ENCODE measurements around the gene STN1.

The STN1 gene

DNA sequence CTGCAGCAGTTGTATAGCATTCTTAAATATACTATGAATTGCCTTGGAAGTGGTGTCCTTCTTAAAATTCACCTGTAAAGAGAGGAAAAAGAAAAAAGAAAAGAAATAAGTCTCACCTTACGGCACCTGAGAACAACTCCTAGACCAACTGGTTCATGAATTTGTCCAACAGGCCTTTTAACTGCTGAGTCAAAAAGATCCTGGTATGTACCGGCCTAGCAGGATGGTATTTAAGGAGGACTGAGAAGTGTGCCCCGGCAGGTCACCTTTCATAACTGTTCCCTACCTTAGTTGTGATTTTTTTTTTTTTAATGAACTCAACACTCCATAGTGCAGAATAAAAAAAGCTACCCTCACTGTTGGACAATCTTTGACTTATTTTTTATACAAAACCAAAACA, 25.8 kb downstream of the STN1 start:
- DNase-seq, result no peak

DNA sequence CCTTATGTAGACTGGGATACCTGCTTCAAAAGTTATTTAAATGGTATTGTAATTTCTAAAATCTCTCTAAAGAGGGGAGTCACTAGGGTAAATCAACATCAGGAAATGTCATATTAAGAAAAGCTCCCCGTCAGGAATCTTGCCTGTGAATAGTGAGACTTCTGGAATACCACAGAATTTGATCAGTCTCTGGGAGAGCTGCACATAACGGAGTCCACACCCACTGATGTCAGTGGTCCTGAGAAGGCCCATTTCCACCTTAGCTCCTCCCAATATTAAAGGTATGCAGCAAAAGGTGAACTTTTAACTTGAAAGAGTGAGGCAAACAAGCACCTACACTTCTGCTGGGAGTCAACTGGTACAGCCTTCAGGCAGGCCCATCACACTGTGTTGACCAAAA, 27.3 kb downstream of the STN1 start:
- DNase-seq, result no peak

DNA sequence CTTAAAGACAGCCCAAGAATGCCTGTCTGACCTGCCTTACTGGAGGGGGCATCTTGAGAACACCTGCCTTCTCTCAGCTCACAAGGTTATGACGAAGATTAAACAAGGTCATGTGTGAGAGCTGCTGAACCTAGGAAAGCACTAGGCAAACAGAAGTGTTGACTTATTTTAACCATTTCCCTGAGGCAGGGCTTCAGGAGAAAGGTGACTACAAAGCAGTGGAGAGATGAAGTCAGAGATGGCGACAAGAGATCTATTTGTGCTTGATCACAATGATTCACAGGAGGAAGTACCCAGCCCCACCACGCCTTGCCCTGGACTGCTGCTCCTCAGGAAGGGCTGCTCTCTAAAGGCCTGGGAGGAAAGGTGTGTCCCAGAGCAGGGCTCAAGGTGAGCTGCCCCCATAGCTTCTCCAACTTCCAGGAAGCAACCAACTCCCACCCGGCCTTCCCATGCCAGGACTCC, 27.8 kb downstream of the STN1 start:
- DNase-seq, result no peak

DNA sequence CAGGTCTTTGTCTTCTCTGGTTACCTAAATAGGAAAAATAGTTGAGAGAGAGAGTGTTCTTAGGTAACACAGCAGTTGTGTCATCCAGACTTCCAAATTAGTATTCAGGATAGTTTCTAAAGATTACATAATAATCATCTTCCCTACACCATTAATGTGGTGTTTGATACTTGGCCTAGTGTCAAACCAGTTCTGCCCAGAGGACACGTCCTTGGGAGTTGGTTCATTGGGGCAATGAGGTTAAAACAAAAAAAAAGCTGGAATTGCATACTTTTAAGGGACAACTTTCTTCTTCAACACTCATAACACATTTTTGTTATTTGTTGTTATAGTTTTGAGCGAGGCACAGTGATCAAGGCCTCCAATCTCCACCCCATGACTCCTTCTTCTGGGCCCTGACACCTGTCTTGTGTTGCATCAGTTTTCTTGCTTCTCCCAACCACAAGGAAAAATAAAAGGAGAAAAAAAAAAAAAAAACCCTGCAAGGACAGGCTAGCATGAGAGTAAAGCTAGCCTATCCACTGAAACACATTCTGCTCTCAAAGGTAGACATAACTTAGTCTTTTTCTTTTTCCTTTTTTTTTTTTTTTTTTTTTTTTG, 28.8 kb downstream of the STN1 start:
- DNase-seq, result no peak

DNA sequence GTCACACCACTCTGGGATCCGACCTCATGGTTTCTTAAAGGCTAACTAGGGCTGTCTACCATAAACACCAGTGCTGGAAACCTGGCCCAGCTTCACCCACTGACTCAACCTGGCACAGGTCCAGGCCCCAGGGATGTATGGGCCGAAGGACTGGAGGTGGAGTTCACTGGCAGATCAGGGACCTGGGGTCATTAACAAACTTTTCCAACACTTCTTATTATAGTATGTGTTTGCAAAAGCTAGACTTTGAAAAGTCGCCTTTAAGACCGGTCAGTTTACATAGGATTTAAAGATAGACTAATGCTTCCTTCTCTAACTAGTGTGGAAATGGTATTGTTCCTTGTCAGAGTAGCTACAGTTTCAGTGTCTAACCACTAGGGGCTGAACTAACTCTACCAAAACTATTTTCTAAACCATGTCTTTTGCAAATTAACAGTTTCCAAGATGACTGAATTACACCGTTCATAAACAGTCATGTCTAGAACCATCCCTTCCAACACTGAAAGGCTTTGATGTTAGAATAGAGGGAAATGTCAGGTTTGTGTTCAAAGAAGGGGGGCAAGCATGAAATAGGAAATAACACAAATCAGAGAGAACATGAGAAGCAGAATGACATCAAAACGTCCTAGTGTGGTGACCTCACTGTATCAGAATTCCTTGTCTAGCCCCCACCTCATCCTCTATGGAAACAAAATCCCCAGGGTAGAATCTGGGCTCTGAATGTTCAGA, 29.7 kb downstream of the STN1 start:
- DNase-seq, result peak; percentile 62

DNA sequence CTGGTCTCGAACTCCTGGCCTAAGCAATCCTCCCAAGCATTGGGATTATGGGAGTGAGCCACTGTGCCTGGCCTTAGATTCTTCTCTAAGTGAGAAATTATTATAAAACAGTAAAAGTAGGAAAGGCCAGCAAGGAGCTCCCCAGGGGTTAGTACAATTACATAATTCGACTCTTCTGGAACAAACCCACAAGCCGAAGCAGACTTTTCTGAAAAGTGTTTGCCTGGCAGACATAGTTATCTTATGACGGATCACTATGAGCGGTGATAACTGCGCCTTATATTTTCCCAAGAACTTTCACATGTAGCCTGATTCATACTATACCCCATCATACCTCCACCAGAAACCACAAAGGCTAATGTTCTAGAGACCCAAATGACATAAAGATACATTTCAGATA, 32.4 kb downstream of the STN1 start:
- no peak for DNase-seq

DNA sequence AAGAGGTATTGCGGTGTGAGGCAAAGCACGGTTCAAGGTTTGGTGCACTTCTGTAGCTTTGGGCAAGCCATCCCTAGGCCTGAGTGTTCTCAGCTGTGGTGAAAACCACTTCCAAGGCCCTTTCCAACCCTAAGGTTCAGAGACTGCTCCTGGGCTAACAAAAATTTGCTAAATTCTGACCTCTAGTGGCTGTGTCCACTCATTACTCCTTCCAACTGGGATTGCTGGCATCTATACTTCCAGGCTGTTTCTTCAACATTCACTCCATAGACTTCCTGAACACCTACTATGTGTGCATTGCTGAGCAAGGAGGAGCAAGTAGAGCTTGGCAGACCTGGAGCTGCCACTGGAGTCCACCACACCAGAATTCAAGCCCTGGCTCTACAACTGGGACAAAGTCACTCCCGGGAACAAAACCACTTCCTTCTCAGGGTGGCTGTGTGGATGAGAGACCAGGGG, 33.3 kb downstream of the STN1 start:
- DNase-seq, result peak; percentile 33

DNA sequence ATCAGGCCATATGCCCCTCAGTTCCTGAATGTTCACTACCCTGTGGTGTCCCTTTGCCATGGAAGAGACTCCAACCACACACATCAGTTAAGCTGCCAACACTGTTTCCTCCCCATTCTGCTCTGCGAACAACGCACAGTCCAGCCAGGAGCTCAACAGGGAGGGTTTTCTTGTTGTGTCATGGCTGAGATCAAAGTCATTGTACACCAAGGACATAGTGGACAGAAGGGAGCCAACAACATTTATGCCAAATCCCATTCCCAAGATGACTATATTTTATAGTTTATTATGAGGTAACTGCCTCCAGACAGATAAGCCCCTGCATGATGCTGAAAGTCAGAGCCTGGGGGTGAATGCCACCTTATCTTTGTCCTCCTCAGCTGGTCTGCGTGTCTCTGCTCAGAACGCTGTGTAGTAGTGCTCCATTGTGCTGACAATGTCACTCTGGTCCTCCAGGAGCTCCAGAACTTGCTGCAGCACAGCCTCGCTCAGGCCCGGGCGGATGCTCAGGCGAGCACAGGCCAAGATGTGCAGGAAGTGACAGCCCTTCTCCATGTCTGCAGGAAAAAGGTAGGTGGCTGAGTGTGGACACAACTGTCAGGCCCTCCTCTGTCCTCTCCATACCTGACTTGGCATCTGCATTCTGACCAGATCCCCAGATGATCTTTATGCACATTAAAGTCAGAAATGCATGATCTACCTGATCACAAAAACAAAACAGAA, 35.5 kb downstream of the STN1 start:
- no peak for DNase-seq

DNA sequence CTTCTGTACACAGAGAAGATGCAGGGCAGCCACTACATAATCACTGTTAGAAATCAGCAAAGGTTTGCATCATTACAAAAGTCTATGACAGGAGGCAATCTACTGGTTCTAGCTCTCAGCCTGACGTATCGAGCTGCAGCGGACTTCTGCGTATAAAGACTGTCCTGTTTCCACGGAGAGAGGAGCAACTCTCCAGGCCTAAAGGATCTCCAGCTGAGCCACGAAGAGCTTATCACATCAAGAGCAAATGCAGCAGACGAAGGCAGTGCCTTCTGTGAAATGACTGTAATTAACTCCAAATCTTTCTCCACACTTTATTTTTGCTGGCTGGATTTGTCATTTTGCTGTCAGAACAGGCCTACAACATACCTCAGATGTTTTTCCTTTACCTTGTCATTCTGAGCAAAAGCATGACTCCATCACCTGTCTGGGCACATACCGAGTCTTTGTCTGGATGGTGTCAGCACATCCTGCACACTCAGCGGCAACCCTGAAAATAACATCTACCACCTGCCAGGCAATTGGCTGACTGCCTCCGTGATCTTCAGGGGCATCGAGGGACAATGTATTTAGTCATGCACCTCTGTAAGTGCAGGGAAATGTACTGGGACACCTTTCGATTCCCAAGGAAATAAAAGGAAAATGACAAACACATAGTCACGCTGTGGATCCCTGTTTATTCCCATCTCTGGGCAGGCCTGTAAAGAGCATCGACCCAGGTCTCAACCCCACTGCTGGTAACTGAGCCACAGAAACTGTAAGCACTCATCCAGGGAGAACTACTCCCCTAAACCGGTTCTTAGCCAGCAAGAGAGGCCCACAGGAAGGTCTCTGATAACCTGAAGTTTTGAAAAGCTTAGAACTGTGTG, 36.3 kb downstream of the STN1 start:
- DNase-seq, result no peak

DNA sequence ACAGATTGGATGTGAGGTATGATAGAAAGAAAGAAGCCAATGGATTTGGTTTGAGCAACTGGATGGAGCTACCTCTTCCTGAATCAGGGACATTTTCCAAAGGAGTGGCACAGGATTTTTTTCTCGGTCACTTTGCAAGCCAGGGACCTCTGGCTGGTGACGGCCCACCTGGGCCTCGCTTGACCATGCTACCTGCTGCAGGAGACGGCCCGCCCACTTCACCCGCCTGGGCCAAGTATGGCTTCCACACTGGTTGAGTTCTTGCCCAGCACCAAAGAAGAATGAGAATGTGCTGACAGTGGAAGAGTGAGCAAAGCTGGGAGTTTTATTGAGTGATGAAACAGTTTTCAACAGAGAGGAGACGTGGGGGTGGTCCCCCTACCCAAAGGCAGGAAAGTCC, 38.2 kb downstream of the STN1 start:
- DNase-seq, result no peak

DNA sequence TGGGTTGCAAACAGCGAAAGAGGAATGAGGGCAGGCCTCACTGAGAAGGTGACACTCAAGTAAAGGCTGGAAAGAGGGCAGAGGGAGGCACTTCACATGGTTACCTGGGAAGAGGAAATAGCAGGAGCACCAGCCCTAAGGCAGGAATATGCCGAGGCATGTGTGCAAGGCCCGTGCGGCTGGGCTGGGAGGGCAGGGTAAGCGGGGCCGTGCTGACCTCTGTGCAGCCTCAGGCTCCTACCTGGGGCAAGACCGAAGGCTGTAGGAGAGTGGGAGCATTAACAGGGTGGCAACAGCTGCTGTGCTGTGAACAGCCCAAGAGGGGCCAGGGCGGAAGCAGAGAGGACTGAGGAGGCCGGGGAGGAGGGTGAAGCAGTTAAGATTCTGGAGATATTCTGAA, 38.6 kb downstream of the STN1 start:
- DNase-seq, result no peak

DNA sequence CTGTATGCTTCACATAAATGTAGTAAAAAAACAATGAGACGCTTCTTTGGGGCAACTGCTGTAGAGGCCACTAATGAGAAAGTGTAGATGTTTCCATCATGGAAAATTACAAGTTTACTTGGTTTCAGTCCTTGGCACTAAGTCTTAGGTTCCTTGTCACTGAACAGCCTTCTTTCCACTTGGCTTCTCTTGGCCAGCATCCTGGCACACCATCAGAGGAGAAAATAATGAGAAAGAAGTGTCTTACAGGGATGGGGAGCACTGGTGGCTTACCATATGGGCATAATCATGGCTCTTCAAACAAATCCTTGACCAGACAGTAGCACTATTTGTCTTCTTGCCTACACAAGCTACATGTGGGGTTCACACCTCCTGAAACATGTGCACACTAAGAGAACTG, 40.1 kb downstream of the STN1 start:
- DNase-seq, result no peak

DNA sequence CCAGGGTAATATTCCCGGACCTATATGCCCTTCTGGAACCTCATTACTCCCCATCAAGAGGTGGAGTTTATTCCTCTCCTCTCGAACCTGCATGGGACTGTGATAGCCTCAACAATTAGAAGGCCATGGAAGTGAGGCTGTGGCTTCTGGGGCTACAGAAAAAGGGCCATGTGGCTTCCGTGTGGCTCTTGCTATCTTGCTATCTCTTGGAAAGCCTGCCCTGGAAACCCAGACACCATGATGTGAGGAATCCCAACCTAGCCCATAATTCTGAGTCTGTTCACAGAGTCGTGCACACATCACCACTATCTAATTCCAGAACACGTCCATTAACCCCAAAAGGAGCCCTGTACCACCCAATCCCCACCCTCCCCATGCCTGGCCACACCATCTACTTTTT, 41.8 kb downstream of the STN1 start:
- no peak for DNase-seq

DNA sequence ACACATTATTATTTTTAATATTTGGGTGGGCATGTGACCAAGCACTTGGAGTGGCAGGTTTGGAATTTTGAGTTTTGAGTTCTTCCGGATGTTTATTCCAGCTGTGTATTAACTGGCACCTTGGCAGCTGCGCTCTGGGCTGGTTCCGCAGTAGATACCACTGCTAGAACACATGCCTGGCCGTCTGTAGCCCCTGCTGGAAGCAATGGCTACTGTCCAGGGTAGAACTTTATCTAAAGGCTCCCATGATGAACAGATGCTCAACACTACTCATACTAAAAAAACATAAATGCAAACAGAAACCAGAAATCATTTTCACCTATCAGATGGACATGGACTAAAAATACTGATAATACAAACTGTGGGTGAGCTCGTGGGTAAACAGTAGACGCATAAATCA, 43.3 kb downstream of the STN1 start:
- no peak for DNase-seq

DNA sequence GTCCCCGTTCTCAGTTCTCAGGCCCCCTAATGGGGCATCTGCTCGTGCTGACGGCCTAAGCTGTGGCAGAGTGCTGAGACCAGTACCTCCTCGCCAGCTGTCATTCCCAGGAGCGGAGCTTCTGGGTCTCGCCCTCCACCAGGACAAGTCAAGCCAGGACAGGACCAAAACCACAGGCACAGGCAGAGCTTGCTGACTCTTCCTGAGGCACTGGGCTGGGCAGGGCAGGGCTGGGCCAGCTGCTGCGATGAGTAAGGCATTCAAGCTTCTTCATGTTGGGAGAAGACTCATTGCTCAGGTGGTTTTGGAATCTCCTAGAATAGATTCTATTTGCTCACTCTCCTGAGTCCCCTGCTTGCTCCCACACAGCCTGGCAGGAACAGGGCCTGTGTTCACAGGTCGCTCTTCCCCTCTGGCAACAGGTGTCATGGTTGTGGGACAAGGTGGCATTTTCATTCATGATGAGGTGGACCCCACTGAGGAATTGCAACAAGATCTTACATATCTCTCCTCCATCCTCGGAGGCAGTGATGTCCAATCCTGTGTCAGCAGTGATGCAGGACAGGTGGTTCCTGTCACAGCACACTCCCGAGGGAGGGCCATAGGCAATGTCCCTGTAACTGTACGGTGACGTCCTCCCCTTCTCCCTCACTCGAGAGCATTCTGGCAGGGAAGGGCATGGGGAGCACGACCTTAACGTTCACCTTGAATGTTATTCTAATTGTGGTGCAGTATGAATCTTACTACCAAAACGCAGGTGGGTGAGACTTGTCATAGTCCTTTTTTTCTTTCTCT, 45.6 kb downstream of the STN1 start:
- no peak for DNase-seq

DNA sequence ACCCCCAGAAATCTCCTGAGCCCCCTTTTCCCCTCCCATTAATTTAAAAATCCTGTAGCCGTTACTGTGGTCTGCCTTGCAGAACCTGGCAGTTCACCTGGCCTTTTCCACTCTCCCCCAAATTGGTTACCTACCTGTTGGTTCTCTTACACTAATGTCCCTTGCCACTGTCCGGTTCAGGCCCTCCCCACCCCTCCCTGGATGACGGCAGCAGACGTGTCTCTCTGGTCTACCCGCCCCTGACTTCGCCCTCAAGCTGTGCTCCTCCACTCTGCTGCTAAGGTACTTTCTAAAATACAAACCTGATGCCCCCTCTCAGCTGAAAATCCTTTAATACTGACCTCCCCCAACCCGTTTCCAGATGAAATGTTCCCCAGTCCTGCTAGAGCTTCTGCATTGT, 47.0 kb downstream of the STN1 start:
- no peak for DNase-seq

DNA sequence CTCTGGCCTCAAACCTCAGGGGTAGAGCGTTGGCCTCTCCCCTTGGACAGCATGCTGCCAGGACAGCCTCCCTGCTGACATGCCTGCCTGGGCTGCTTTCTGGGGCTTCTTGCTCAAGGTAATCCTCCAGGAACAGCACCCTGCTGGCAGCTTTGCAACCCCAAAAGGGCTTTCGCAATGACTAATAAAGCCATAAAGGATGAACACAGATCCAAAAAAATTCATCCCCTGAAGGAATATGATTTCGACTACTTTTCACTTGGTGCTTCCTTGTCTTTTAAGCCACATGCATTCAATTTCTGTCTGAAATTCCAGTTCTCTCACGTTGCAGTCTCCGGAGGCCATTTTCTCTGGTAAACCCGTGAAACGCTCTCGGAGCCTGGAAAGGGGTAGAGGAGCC, 47.5 kb downstream of the STN1 start:
- no peak for DNase-seq

DNA sequence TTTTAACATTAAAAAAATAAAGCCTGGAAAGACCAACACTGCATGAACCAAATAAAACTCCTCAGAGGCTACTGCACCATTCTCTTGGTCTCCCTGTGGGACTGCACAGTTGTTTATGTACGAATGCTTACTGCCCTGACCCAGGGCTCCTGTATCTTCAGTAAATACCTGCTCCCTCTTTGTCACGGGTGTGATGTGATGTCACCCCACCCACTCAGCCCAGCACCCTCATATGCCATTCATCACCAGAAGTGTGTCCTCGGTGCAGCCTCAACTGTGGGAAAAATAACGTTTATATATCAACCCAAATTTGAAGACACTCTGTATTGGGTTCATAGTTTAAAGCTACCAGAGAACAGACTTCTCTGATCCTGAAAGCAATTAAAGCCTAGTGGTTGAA, 48.6 kb downstream of the STN1 start:
- DNase-seq, result no peak

DNA sequence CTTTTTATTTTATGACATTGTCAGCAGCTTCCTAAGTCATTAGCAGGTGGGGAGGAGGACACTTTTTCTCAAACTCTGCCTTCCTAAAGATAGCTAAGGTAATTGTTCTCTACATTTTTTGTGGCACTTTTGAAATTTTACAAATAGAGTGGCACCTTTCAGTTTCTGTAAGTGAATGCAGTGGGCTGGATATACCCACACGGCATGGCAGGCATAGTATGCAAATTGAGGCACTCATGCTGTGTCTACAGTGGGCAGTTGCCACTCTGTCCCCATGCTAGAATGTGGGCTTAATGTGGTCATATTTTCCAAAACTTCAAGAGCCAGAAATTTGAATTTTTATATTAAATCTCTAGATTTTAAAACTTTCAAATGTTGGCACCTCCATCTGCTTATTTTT, 49.8 kb downstream of the STN1 start:
- no peak for DNase-seq

DNA sequence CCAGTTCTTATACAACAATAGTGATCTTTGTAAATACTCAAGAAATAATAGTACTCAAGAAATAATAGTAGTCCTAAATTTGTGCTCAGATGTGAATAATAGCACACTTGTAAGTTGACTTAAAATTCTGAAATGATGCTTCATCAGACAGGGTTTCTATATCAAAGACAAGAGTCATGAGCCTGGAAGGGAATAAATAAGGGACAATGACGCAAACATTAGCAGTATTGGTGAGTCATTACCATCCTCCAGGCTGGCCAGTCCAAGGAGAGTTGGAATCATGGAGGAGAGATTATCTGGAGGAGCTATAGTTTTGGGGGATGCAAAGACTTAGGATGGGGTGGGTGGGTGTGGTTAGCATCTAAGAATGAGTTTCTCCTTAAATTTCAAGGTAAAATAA, 56.5 kb downstream of the STN1 start:
- no peak for DNase-seq

DNA sequence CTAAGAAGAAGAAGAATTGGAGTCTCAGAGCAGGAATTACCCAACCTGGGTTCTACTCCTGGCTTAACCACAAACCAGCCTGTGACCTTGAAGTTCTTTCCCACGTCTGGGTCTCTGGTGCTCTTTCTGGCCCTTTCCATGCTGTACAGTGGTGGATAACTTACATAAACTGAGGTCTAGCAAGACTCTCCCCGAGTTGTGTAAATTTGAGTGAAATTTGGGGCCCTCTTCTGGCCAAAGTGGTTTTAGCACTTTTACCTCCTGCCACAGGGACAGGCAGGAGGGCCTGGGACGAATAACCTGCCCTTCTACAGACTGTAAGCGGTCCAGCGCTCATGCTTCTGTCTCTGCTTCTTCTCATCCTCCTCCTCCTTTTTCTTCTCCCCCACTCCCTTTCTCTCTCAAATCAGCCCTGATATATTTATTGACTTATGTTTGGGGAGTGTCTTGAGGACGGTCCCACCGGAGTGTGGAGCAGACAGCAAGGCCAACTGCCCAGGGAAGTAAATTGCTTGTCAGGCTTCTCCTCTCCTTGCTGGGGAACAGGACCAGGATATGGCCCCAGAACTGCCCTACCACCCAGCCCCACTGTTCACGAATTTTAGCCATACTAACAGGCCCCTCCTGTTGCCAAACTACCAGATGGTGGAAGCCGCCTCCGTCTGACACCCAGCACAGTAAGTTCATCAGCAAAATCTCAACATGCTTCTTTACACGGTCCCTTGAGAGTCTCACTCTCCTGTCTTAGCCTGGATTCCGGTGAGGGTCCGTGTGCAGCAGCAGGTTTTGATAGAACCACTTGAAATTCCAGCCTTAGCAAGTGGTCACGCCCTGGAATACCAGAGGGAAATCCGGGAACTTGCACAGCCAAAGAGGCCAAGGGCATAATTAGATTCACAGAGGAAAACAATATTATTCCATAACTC, 58.6 kb downstream of the STN1 start:
- no peak for DNase-seq
